ENCODE measurements around the gene ARID5B. TPM values are rescaled to one million over a fixed set of nuclear protein-coding genes. Genes with fewer than 3 reads are reported as not detected.
A peak's percentile ranks its signal among the peaks of the same experiment; 100 is the strongest.

The ARID5B gene
- total RNA-seq, 1 donor from 2014 or later: 29.8 TPM

GRCh38 chr10:61903928-61904344 is 2.4 kb downstream of the ARID5B start:
- Histone ChIP-seq H3K9me3 (no peaks in the 10 kb centered on the region), H3K27me3 (ENCODE audit: low read depth) (no peaks in the 10 kb centered on the region), H3K4me3 (peak overlapping the region; percentile 75), H3K36me3 (no peaks in the 10 kb centered on the region), H3K27ac (peak overlapping the region; percentile 96), H3K4me1 (peaks cover 34% of the 10 kb centered on the region)
- DNase-seq (no peak), ATAC-seq (peak in 1 of 2 donors; percentile 5)
- no peak for TF ChIP-seq CTCF (IDR thresholded peaks at IDR 0.05)
- intact Hi-C loops (cut with DNase I): loop anchor here (10.0 kb wide), 1 partner anchor 341 kb away; no protein-coding TSS in a partner anchor

- no peaks in the 10 kb centered on the region for H3K9me3 ChIP-seq
- H3K27me3 ChIP-seq (ENCODE audit: low read depth): no peaks in the 10 kb centered on the region
- no peaks in the 10 kb centered on the region for H3K36me3 ChIP-seq
- H3K4me1 ChIP-seq: peaks cover 24% of the 10 kb centered on the region
- intact Hi-C loops (cut with DNase I): loop anchor here (10.0 kb wide), 1 partner anchor 340 kb away; no protein-coding TSS in a partner anchor
- peak overlapping the region; percentile 75 for H3K4me3 ChIP-seq
- peak in 1 of 2 donors; percentile 12 for ATAC-seq
- TF ChIP-seq CTCF (IDR thresholded peaks at IDR 0.05): no peak
- DNase-seq: no peak
- H3K27ac ChIP-seq: peak overlapping the region; percentile 96
These were observed 3.5 kb downstream of the ARID5B start for GRCh38 chr10:61904733-61905725.

- peaks cover 24% of the 10 kb centered on the region for H3K4me1 ChIP-seq
- H3K9me3 ChIP-seq: no peaks in the 10 kb centered on the region
- no peaks in the 10 kb centered on the region for H3K27me3 ChIP-seq (ENCODE audit: low read depth)
- DNase-seq (no peak), ATAC-seq (no peak)
- TF ChIP-seq CTCF (IDR thresholded peaks at IDR 0.05): no peak
- no peaks in the 10 kb centered on the region for H3K36me3 ChIP-seq
- H3K4me3 ChIP-seq: no peak overlapping the region
- intact Hi-C loops (cut with DNase I): loop anchor here (10.0 kb wide), 1 partner anchor 339 kb away; no protein-coding TSS in a partner anchor
- H3K27ac ChIP-seq: peak overlapping the region; percentile 3
These were observed 4.5 kb downstream of the ARID5B start for GRCh38 chr10:61905837-61906561.

- Histone ChIP-seq H3K27me3 (ENCODE audit: low read depth) (no peaks in the 10 kb centered on the region), H3K4me1 (peaks cover 24% of the 10 kb centered on the region), H3K36me3 (no peaks in the 10 kb centered on the region), H3K27ac (peak overlapping the region; percentile 3), H3K4me3 (no peak overlapping the region), H3K9me3 (no peaks in the 10 kb centered on the region)
- DNase-seq (no peak), ATAC-seq (no peak)
- intact Hi-C loops (cut with DNase I): loop anchor here (10.0 kb wide), 1 partner anchor 338 kb away; no protein-coding TSS in a partner anchor
- TF ChIP-seq CTCF (IDR thresholded peaks at IDR 0.05): no peak
These were observed 5.0 kb downstream of the ARID5B start for GRCh38 chr10:61906562-61906901.

GRCh38 chr10:61907011-61907410 is 5.5 kb downstream of the ARID5B start:
- Histone ChIP-seq H3K4me3 (no peak overlapping the region), H3K27ac (no peak overlapping the region), H3K9me3 (no peaks in the 10 kb centered on the region), H3K4me1 (peaks cover 24% of the 10 kb centered on the region), H3K27me3 (ENCODE audit: low read depth) (no peaks in the 10 kb centered on the region), H3K36me3 (no peaks in the 10 kb centered on the region)
- DNase-seq (no peak), ATAC-seq (no peak)
- intact Hi-C loops (cut with DNase I): loop anchor here (10.0 kb wide), 1 partner anchor 338 kb away; no protein-coding TSS in a partner anchor
- no peak for TF ChIP-seq CTCF (IDR thresholded peaks at IDR 0.05)
